ENCODE results near the gene CLMN.

- TF ChIP-seq CTCF (conservative IDR thresholded peaks at IDR 0.05; ENCODE audit: low read depth in 2 of 2) (no peak), NANOG (IDR thresholded peaks at IDR 0.05; ENCODE audit: borderline replicate concordance) (no peak), EZH2phosphoT487 (IDR thresholded peaks at IDR 0.05; ENCODE audit: unreplicated experiment) (no peak), EZH2 (IDR thresholded peaks at IDR 0.05; ENCODE audit: low read depth, unreplicated experiment) (no peak), POLR2AphosphoS5 (IDR thresholded peaks at IDR 0.05; ENCODE audit: low read depth) (no peak), STAT1 (IDR thresholded peaks at IDR 0.05; ENCODE audit: unreplicated experiment) (no peak), ZNF462 (CRISPR knock-in tag; IDR thresholded peaks at IDR 0.05) (no peak), REST (IDR thresholded peaks at IDR 0.05; ENCODE audit: unreplicated experiment) (no peak), ZNF331 (CRISPR knock-in tag; IDR thresholded peaks at IDR 0.05; ENCODE audit: low read depth) (no peak), CREB1 (CRISPR knock-in tag; IDR thresholded peaks at IDR 0.05; ENCODE audit: low read depth) (no peak)
Observed at GRCh38 chr14:95308073-95308472, 11.6 kb downstream of the CLMN start.
